Superior temporal gyrus (tissue), 1 donor: Measurements from ENCODE around the gene MTCH2.
"Not testable (repeated sequence)": the region's sequence is repeated elsewhere in the genome, so short reads cannot be mapped to it uniquely, and the experiment has no call there.

Experiments
- DNase-seq: peaks from one replicate; pipeline ENCODE4 v3.0.0-alpha.2; 2016; ENCODE audit errors: extremely low spot score

Gene MTCH2

DNA sequence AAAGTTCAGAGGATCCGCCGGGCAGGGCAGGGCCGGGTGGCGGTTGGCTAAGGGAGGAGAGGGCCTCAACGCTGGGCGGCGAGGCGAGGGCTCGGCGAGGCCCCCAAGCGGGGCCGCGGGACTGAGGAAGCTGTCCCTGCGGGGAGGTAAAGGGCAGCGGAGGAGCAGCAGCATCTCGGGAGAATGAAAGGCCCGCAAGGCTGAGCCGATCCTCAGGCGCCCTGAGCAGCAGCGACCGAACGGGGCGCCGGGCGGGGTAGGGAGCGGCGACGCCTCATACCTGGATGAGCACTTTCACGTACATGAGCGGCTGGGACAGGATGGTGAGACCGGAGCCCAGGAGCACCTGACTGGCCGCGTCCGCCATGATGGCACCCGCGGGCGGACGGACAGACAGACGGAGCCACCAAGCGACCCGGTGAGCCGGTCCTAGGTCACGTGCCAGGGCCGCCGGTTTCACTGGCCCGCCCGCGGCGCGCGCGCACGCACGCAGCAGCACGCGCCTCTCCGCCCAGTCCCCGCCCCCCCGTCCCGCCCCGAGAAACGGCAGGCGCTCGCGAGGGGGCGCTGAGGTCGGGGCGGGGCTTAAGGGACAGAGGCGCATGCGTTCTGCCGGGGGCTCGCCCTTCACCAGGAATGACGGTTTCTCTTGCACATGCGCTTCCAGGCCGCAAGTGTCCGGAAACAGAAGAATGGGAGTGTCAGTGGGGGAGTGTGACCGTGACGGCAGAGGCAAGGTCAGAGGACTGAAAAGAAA, at the start of gene MTCH2:
TSS of gene MTCH2 (minus strand) at position 461 of the 757 bp plus-strand sequence. CDS start at position 367, 94 bp downstream.
- DNase-seq: peak; percentile 98

DNA sequence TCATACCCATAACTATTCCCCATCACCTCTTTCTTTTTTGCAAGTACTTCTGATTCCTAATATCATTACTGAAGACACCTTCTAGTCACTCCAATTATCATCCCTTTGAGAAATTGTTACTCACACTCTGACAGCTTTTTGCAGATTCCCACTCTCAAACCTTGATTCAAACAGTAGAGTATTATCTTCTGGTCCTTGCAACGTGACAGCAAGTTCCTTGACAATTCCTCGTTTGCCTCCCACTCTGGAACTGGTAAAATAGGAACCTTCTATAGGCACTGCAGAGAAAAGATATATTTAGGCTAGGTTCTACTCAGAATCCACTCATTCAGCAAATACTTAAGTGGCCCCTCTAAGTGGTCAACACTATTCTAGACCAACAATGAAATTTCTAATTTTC, 49.6 kb upstream of the MTCH2 start:
- DNase-seq: no peak

DNA sequence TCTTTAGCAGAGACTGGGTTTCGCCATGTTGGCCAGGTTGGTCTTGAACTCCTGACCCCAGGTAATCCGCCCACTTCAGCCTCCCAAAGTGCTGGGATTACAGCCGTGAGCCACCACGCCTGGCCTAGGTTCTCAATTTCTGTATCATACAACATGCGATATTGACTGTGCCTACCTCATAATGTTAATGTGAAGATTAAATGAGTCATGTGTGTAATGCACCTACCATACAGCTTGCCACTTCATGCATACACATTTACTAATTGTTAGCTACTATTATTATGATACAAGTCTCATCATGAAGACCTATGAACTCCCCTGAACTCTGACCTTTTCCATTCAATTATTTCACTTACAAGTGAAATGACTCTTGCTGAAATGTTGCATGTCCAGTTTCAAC, 47.1 kb upstream of the MTCH2 start:
- no peak for DNase-seq

DNA sequence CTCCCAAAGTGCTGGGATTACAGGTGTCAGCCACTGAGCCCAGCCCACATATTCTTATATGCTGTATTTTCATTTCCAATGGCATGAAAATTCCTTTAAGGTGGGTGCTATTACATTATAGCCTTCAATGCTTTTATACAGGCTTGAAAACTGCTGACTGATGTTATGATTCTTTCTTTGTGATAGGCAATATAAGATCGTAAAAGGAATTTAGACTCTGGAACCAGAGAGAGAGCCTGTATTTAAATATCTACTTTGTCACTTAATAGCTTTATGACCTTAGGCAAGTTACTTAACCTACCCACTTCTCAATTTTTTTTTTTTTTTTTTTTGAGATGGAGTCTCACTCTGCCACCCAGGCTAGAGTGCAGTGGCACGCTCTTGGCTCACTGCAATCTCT, 46.6 kb upstream of the MTCH2 start:
- no peak for DNase-seq

DNA sequence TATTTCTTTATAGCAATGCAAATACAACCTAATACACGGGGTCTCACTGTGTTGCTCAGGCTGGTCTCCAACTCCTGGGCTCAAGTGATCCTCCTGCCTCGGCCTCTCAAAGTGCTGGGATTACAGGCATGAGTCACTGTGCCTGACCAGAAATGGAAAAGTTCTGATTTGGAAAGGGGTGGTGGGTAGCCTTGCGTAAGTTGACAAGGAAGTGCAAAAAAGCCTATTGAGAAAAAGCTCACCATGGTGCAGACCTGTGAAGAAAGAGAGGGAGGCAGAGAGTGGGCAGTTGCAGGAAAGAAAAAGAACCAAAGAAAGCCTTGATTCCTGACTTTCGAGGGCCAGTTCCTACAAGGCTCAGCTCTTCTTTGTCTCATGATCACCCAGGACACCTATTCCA, 45.8 kb upstream of the MTCH2 start:
- no peak for DNase-seq

DNA sequence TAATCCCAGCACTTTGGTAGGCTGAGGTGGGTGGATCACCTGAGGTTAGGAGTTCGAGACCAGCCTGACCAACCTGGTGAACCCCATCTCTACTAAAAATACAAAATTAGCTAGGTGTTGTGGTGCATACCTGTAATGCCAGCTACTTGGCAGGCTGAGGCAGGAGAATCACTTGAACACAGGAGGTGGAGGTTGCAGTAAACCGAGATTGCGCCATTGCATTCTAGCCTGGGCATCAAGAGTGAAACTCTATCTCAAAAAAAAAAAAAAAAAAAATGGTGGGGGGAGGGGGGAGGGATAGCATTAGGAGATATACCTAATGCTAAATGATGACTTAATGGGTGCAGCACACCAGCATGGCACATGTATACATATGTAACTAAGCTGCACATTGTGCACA, 44.3 kb upstream of the MTCH2 start:
- not testable (repeated sequence) for DNase-seq

DNA sequence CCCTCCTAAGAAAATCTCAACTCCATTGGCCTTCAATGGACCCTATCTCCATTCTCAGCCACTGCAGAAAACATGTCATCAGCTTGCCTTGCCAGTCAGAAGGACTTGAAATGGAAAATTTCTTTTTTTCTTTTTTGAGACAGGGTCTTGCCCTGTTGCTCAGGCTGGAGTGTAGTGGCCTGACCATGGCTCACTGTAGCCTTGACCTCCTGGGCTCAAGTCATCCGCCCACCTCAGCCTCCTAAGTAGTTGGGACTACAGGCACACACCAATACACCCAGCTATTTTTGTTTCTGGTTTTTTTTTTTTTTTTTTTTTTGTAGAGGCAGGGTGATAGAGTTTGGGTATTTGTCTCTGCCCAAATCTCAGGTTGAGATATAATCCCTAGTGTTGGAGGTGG, 43.8 kb upstream of the MTCH2 start:
- DNase-seq: no peak

DNA sequence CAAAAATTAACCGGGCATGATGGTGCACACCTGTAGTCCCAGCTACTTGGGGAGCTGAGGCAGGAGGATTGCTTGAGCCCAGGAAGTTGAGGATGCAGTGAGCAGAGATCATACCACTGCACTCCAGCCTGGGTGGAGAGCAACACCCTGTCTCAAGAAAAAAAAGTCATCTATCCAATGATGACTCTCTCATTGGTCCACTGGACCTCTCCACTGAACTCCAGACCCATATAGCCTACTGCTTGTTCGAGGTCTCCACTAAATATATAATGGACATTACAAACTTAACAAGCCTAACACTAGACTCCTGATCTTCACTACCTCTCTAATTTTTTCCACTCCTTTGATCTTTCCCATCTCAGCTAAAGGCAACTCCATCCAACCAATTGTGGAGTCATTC, 33.5 kb upstream of the MTCH2 start:
- no peak for DNase-seq

DNA sequence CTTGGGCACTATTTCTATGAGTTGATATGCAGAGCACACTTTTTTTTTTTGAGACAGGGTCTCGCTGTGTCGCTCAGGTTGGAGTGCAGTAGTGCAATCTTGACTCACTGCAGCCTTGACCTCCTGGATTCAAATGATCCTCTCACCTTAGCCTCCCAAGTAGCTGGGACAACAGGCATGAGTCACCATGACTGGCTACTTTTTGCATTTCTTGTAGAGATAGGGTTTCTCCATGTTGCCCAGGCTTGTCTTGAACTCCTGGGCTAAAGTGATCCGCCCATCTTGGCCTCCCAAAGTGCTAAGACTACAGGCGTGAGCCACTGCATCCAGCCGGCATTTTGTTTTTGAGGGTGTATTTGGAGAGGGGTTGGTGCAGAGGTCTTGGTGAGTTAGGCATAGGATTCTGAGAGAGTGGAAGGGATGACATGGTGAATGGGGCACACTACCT, 29.9 kb upstream of the MTCH2 start:
- DNase-seq: no peak

DNA sequence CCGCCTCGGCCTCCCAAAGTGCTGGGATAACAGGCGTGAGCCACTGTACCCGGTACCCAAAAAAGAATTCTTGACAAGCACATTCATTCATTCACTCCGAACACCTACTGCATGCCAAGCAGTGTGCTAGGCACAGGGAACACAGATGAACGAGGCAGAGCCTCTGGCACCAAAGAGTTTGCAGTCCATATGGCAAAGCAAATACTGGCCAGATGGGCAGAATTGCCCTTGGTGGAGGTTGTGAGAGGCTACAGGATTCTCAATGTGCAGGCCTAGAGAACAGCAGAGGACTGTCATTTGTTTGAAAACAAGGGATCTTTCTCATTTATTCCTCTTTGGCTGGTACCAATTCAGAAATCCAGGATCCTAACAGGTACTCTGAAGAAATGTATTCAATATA, 27.5 kb upstream of the MTCH2 start:
- no peak for DNase-seq

DNA sequence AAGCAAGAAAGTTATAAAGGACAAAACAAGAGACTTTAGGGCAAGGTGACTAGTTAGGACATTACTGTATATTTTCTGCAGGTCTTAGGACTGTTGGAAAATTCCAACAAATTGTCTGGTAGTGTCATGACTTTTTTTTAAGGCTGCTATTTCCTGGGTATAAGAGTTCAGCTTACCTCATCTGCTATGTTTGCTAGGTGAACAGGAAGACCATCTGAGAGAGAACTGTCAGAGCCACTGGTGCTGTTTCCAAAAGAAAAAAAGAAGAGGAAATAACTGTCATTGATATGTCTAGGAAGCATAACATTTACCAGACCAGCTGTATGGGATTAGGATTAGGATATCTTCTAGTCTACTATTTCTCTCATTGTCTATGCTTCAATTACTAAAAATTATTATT, 26.3 kb upstream of the MTCH2 start:
- no peak for DNase-seq

DNA sequence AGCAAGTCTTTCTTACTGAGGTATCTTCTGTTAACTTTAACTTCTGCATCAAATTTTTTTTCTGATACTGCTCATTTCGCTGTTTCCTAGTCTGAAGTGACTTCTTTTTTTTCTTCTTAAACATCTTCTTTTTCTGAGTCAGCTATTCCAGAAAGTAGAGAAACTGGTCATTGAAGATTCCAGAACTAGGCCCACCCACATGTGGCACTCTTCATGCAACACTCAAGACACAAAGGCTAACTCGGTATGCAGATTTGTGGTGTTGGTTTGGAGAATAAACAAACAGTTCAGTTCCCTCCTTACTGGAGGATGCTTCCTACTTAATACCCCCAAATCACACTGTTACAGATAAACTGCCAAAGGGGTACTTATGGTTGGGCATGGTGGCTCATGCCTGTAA, 25.2 kb upstream of the MTCH2 start:
- no peak for DNase-seq

DNA sequence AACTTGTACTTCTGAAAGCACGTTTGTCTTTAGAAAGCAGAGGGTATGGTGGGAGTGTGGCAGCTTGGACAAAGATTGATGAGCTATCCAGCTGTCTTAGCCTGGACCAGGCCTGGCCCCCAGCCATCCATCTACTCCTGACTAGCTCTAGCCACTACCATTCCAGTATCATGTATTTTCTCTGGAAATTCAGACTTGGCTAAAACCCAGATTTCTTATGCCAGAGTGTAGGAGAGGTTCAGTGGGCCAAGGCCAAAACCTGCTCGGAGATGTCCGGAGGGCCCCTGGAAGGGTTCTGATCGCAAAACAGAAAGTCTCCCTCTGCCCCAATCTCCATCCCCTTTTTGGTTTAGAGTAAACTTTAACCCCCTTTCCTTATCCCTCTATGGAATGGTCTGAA, 24.8 kb upstream of the MTCH2 start:
- DNase-seq: no peak

DNA sequence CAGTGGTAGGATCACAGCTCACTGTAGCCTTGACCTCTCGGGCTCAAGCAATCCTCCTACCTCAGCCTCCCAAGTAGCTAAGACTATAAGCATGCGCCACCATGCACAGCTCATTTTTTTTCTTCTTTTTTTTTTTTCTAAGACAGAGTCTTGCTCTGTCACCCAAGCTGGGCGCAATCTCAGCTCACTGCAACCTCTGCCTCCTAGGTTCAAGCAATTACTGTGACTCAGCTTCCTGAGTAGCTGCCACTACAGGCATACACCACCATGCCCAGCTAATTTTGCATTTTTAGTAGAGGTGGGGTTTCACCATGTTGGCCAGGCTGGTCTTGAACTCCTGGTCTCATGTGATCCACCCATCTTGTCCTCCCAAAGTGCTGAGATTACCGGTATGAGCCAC, 22.6 kb upstream of the MTCH2 start:
- not testable (repeated sequence) for DNase-seq

DNA sequence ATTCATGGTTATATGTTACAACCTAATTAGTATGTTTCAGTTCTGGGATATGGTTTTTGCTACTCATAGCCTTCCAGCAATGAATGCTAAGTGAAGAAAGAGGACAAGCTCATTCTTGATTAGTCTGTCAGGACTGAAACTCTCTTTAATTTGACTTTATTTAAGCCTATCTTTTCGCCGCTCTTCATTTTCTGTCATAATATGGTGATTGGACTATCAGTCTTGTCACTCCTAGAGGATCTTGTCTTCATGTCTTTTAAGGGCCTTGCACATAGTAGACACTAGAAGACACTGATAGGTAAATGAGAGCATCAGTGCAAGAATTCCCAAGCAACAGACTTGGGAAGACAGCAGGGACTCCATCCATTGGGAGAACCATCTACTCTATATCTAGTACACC, 18.9 kb upstream of the MTCH2 start:
- DNase-seq: no peak

DNA sequence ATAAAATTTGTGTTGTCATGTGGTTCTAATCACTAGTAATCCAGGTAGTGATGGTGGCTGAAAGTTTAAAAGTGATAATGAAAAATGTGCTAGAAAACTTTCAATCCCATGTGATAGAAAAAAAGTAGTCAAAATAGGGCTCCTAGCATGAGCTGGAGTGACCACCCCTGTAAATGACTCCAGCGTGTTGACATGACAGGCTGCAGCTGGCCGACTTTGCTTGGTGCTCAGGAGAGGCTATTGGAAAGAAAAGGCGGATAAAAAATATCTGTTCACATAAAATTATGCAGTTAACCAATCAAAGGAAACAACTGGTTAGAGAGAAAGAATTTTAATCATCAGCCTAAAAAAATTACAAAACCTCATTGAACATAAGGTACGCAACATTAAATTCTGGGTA, 16.9 kb upstream of the MTCH2 start:
- no peak for DNase-seq

DNA sequence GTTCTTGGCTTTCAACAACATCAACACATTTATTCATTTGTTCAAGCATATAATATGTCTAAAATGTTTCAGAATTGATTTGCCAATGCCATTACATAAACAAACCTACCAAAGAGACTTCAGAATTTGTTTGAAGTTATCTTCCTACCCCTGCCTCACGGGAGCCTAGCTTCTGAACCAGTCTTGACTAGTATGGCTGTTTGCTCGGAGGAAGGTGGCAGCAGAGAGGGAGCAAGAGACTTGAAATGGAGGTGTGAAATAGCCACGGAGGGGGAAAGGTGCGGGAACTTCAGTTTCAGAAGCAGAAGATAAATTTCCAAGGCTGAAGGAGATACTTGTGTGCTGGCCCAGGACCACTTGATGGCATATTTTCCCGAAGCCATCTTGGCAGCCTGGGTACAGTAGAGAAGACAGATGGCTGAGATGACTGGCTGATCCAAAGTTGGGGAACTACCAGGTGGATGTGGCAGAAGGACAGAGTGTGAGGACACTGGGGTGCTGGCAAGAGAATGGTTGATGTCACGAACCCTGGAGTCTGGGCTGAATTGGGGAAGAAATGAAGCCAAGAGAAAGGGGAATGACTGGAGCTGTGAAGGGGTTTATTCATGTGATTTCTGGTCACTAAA, 14.0 kb upstream of the MTCH2 start:
- DNase-seq: no peak

DNA sequence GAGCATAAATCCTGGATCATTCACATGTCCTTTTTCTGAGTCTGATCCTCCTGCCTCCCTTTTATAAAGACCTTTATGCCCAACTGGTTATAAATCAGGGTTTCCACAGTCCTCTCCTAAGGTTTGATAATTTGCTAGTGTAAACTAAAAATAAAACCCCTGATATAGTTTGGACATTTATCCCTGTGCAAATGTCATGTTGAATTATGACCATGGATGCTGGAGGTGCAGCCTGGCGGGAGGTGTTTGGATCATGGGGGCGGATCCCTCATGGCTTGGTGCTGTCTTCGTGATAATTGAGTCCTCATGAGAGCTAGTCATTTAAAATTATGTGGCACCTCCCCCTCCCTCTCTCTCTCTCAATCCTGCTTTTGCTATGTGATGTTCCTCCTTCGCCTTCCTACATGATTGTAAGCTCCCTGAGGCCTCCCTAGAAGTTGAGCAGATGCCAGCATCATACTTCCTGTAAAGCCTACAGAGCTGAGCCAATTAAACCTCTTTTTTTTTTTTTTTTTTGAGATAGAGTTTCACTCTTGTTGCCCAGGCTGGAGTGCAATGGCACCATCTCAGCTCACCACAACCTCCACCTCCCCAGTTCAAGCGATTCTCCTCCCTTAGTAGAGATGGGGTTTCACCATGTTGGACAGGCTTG, 9.6 kb upstream of the MTCH2 start:
- no peak for DNase-seq

DNA sequence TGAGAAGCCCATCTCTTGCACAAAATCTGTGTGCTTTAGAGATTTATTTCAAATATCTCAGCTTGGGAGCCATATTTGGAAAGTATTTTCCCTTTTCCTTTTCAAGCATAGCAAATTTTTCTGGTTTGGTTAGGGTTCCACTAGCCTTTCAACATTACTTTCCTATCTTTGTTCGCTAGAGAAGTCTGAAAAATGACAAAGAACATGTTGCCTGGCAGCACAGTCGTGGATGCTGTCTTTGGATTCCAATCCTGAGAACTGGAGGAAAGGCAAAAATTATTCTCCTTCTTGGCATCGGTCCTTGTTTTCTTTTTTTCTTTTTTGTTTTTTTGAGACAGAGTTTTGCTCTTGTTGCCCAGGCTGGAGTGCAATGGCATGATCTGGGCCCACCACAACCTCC, 6.9 kb upstream of the MTCH2 start:
- no peak for DNase-seq

DNA sequence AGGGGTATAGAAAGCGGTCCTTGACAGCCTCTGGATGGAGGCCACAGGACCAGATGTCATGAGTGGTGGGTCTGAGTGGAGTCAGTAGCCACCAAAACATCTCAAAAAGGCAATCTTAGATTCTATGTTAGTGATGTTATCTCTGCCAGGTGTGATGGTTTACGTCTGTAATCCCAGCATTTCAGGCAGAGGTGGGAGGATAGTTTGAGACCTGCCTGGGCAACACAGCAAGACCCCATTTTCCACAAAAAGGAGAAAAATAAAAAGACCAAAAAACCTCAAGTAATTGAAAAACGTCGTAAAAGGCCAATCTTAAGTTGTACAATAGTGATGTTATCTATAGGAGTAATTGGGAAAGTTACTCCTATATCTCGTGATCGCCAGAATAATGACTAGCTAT, 3.7 kb upstream of the MTCH2 start:
- DNase-seq: no peak

DNA sequence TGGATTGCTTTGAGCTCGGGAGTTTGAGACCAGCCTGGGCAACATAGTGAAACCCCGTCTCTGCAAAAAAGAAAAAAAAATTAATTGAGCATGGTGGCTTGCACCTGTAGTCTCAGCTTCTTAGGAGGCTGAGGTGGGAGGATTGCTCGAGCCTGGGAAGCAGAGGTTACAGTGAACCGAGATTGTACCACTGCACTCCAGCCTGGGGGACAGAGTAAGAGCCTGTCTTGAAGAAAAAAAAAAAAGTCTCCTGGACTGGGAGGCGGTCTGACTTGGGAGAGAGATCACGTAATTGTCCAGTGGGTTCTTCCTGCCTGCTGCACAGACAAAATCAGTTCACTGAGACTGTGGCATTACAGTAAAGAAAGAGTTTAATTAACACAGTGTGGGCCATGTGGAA, 3.1 kb upstream of the MTCH2 start:
- DNase-seq: no peak

DNA sequence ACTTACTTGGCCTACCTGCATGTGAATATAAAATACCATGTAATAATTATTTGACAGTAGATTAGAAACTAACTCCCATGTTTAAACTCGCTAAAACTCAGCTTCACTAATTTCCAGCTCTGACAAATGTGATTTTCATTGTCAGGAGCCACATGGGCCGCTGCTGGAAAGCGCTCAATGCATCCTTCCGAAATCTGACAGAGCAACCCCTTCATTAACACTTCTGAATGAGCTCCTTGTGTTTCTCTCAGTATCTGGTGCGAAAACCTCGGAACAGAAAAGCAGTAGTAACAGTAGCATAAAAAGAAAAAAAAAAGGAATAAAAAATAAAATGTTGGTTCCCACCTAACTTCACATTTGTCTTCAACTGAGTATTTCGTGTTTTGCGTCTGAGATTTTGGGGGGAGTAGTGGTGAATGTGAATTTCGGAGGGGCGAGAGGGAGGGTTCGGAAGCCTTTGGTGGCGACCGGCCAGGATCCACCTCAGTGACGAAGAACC, 710 bp downstream of the MTCH2 start:
- peak; percentile 83 for DNase-seq

DNA sequence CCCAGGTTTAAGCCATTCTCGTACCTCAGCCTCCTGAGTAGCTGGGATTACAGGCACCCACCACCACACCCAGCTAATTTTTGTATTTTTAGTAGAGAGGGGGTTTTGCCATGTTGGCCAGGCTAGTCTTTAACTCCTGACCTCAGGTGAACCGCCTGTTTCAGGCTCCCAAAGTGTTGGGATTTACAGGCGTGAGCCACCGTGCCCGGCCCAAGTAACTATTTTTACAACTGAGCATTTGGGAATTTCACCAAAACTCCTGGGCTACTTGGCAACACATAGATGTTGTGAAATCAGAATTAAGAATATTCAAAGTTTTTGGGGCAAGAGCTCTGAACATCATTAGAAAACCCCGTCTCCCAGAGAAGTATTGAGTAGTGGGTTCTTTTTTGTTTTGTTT, 1.9 kb downstream of the MTCH2 start:
- not testable (repeated sequence) for DNase-seq
